Keratinocyte (primary cell): ENCODE data around the gene STRN. TPM values are rescaled to one million over a fixed set of nuclear protein-coding genes. Genes with fewer than 3 reads are reported as not detected.

Experiments used
- DNase-seq: peaks from one replicate; pipeline ENCODE4 v3.0.0-alpha.2; 2011; ENCODE audit warnings: low read depth, missing footprints, low spot score
- FAIRE-seq: peaks from 2 replicates; lab custom pipeline; 2011; peaks lifted over from hg19 to GRCh38; lab: Jason Lieb, UNC
- H2AFZ ChIP-seq: 2 replicates; pipeline ENCODE4 v1.6.0; 2012; ENCODE audit warnings: low read length, control low read depth, inconsistent platforms; ENCODE audit not compliant: control insufficient read depth
- H3K27ac ChIP-seq: 2 replicates; pipeline ENCODE4 v1.5.1; 2011; ENCODE audit warnings: low read length; ENCODE audit not compliant: control insufficient read depth, insufficient read depth
- H3K27me3 ChIP-seq: 3 replicates; pipeline ENCODE4 v1.6.0; 2011; ENCODE audit warnings: low read length; ENCODE audit not compliant: control insufficient read depth, insufficient read depth; ENCODE audit errors: extremely low read depth
- H3K36me3 ChIP-seq, 2 experiments: 2 replicates in 1 of 2; 3 replicates in 1 of 2; pipeline ENCODE4 v1.5.1; 2011; ENCODE audit warnings: low read length in 2 of 2, mild to moderate bottlenecking in 1 of 2; ENCODE audit not compliant: control insufficient read depth in 2 of 2, insufficient read depth in 2 of 2; ENCODE audit errors: extremely low read depth in 1 of 2
- H3K4me1 ChIP-seq: 3 replicates; pipeline ENCODE4 v1.5.1; 2011; ENCODE audit warnings: low read length; ENCODE audit not compliant: control insufficient read depth, insufficient read depth; ENCODE audit errors: extremely low read depth
- H3K4me2 ChIP-seq: 3 replicates; pipeline ENCODE4 v1.6.0; 2011; ENCODE audit warnings: low read depth, low read length; ENCODE audit not compliant: control insufficient read depth, insufficient read depth; ENCODE audit errors: extremely low read depth
- H3K4me3 ChIP-seq, 3 experiments: fragments of 200-600 bp in 1 of 3; sonication (generic) in 1 of 3; 2 replicates in 2 of 3; 3 replicates in 1 of 3; pipeline ENCODE4 v1.5.1; 2011 to 2016; ENCODE audit warnings: low read length in 3 of 3, mild to moderate bottlenecking in 3 of 3, control low read depth in 2 of 3, inconsistent platforms in 1 of 3, low read depth in 1 of 3, mixed read lengths in 1 of 3, mixed run types in 1 of 3, moderate library complexity in 1 of 3; ENCODE audit not compliant: control insufficient read depth in 2 of 3, insufficient read depth in 2 of 3; ENCODE audit errors: extremely low read depth in 1 of 3
- H3K79me2 ChIP-seq: 2 replicates; pipeline ENCODE4 v1.6.0; 2012; ENCODE audit warnings: low read length; ENCODE audit not compliant: control insufficient read depth, insufficient read depth
- H3K9ac ChIP-seq: 3 replicates; pipeline ENCODE4 v1.6.0; 2011; ENCODE audit warnings: low read length; ENCODE audit not compliant: control insufficient read depth, insufficient read depth; ENCODE audit errors: extremely low read depth
- H3K9me1 ChIP-seq: 3 replicates; pipeline ENCODE4 v1.6.0; 2011; ENCODE audit warnings: low read length; ENCODE audit not compliant: control insufficient read depth, insufficient read depth; ENCODE audit errors: extremely low read depth
- H3K9me3 ChIP-seq: 2 replicates; pipeline ENCODE4 v1.5.1; 2012; ENCODE audit warnings: low read depth, low read length; ENCODE audit not compliant: control insufficient read depth
- H4K20me1 ChIP-seq: 3 replicates; pipeline ENCODE4 v1.6.0; 2011; ENCODE audit warnings: low read length; ENCODE audit not compliant: control insufficient read depth, insufficient read depth; ENCODE audit errors: extremely low read depth
- EZH2 ChIP-seq: IDR thresholded peaks from one replicate; pipeline ENCODE4 v1.6.1; 2012; ENCODE audit warnings: inconsistent platforms, mild to moderate bottlenecking, low read length, moderate library complexity
- dilution Hi-C: fragments of 300-500 bp; cut with MboI; formaldehyde crosslinking; loops from one replicate; pipeline ENCODE4 v1.7.0; 2020; ENCODE audit warnings: low sequenced_read_pairs; ENCODE audit not compliant: extremely low pct_ligation_motif_present
- polyA plus RNA-seq, 5 experiments: library from polyadenylated mRNA; depleted of rRNA in 3 of 5; stranded (reverse) in 3 of 5; stranded (forward) in 1 of 5; unstranded in 1 of 5; fragments of >200 nt; gene quantifications; 1 replicate in 1 of 5; 2 replicates in 3 of 5; 3 replicates in 1 of 5; pipeline versions ENCODE4 v1.2.1 to v1.2.3, GENCODE V29; 2011 to 2012; ENCODE audit warnings: missing spikeins in 2 of 5, low read depth in 1 of 5, low replicate concordance in 1 of 5
- TF ChIP-seq, protein P1 (sequence below), 3 experiments: IDR thresholded peaks in 1 of 3; conservative IDR thresholded peaks in 1 of 3; optimal IDR thresholded peaks in 1 of 3; 2 replicates in 2 of 3; 3 replicates in 1 of 3; pipeline versions ENCODE3 to v1.5.1; 2011; ENCODE audit warnings: low read length in 3 of 3, mild to moderate bottlenecking in 3 of 3, moderate library complexity in 2 of 3, control low read depth in 1 of 3, inconsistent platforms in 1 of 3; ENCODE audit not compliant: insufficient read depth in 2 of 3; ENCODE audit errors: extremely low read depth in 1 of 3

STRN gene
- polyA plus RNA-seq, 1 donor (not counting 4 experiments of a cell fraction or from before 2014, with no cell fraction given): 29.3 TPM

DNA sequence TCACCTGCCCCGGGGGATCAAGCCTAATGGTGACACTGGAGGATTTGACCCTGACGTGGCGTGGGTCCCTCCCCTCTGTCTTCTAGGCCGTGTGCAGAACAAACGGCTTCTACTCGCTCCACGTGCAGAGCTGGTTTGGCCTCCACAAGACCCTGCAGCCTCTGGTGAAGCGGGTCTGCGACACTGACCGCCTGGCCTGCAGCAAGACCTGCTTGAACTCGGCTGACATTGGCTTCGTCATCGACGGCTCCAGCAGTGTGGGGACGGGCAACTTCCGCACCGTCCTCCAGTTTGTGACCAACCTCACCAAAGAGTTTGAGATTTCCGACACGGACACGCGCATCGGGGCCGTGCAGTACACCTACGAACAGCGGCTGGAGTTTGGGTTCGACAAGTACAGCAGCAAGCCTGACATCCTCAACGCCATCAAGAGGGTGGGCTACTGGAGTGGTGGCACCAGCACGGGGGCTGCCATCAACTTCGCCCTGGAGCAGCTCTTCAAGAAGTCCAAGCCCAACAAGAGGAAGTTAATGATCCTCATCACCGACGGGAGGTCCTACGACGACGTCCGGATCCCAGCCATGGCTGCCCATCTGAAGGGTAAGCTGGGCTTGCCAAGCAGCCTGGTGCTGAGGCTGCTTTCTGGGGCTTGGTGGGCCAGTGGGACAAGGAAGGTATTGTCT is 157.8 kb downstream of the STRN start:
- no peaks in the 10 kb centered on the region for H3K79me2 ChIP-seq
- no peak overlapping the region for H3K27ac ChIP-seq
- FAIRE-seq: no peak
- H3K4me2 ChIP-seq: no peak overlapping the region
- H3K27me3 ChIP-seq: no peaks in the 10 kb centered on the region
- no peak overlapping the region for H3K4me3 ChIP-seq
- DNase-seq: no peak
- H2AFZ ChIP-seq: no peak overlapping the region
- dilution Hi-C loops: no loop called here
- H3K9me3 ChIP-seq: no peaks in the 10 kb centered on the region
- no peaks in the 10 kb centered on the region for H3K36me3 ChIP-seq
- no peaks in the 10 kb centered on the region for H4K20me1 ChIP-seq
- no peak overlapping the region for H3K9ac ChIP-seq
- TF ChIP-seq, protein P1, sequence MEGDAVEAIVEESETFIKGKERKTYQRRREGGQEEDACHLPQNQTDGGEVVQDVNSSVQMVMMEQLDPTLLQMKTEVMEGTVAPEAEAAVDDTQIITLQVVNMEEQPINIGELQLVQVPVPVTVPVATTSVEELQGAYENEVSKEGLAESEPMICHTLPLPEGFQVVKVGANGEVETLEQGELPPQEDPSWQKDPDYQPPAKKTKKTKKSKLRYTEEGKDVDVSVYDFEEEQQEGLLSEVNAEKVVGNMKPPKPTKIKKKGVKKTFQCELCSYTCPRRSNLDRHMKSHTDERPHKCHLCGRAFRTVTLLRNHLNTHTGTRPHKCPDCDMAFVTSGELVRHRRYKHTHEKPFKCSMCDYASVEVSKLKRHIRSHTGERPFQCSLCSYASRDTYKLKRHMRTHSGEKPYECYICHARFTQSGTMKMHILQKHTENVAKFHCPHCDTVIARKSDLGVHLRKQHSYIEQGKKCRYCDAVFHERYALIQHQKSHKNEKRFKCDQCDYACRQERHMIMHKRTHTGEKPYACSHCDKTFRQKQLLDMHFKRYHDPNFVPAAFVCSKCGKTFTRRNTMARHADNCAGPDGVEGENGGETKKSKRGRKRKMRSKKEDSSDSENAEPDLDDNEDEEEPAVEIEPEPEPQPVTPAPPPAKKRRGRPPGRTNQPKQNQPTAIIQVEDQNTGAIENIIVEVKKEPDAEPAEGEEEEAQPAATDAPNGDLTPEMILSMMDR (optimal IDR thresholded peaks at IDR 0.05 in 1 of 3, IDR thresholded peaks at IDR 0.05 in 1 of 3, conservative IDR thresholded peaks at IDR 0.05 in 1 of 3; ENCODE audit: extremely low read depth in 1 of 3, insufficient read depth in 2 of 3, low read length in 3 of 3): no peak
- no peak for TF ChIP-seq EZH2
- H3K4me1 ChIP-seq: peaks cover 4% of the 10 kb centered on the region
- no peaks in the 10 kb centered on the region for H3K9me1 ChIP-seq

- Histone ChIP-seq H3K4me1 (peaks cover 4% of the 10 kb centered on the region), H3K9me3 (no peaks in the 10 kb centered on the region), H3K9me1 (no peaks in the 10 kb centered on the region), H3K4me2 (no peak overlapping the region), H3K4me3 (no peak overlapping the region), H3K79me2 (no peaks in the 10 kb centered on the region), H3K27me3 (no peaks in the 10 kb centered on the region), H4K20me1 (no peaks in the 10 kb centered on the region), H3K27ac (no peak overlapping the region), H3K9ac (no peak overlapping the region), H3K36me3 (no peaks in the 10 kb centered on the region), H2AFZ (no peak overlapping the region)
- FAIRE-seq (no peak), DNase-seq (no peak)
- TF ChIP-seq EZH2: no peak
- TF ChIP-seq, protein P1 (optimal IDR thresholded peaks at IDR 0.05 in 1 of 3, IDR thresholded peaks at IDR 0.05 in 1 of 3, conservative IDR thresholded peaks at IDR 0.05 in 1 of 3; ENCODE audit: extremely low read depth in 1 of 3, insufficient read depth in 2 of 3, low read length in 3 of 3): no peak
- dilution Hi-C loops: no loop called here
These were observed 159.0 kb downstream of the STRN start for GRCh38 chr2:36807223-36807886.
